Measurements from ENCODE around the gene CLPTM1.
A peak's percentile ranks its signal among the peaks of the same experiment; 100 is the strongest.
"Not testable (repeated sequence)": the region's sequence is repeated elsewhere in the genome, so short reads cannot be mapped to it uniquely, and the experiment has no call there.

Gene CLPTM1

DNA sequence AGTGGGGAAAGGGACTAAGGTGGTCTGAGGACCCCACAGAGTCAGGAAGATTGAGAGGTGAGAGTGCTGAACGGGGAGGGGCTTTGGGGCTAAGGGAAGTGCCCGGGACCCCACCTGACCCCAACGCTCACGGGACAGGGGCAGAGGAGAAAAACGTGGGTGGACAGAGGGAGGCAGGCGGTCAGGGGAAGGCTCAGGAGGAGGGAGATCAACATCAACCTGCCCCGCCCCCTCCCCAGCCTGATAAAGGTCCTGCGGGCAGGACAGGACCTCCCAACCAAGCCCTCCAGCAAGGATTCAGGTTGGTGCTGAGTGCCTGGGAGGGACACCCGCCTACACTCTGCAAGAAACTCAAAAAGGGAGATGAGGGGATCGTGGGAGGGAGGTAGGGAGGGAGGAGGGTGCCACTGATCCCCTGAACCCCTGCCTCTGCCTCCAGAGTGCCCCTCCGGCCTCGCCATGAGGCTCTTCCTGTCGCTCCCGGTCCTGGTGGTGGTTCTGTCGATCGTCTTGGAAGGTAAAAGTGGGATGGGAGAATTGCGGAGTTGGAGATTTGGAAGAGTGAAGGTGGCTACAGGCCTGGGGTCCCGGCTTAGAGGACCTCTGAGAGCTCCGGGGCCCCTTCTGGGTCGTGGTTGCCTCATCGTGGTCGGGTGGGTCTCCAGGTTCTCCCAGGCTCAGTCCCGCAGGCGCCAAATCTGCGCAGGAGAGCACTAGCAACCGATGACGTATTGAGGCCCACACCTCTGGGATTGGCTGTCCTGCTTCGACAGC, 40.6 kb upstream of the CLPTM1 start, which contains the start of gene APOC1:
Gene APOC1 (plus strand): TSS at position 176 of the 774 bp plus-strand sequence. CDS start 284 bp downstream, at position 460.
- not testable (repeated sequence) for H3K27ac ChIP-seq (ENCODE audit: low read depth, low read length); H3K9me3 ChIP-seq (ENCODE audit: low read length); H3K27me3 ChIP-seq (ENCODE audit: control insufficient read depth in 1 of 2, insufficient read depth in 2 of 2, low read length in 2 of 2); H3K4me1 ChIP-seq (ENCODE audit: insufficient read depth, low read length); H3K36me3 ChIP-seq (ENCODE audit: insufficient read depth, low read length)
- peak within 1 kb of the TSS; percentile 44 for H3K9ac ChIP-seq (ENCODE audit: low read length)
- peak within 1 kb of the TSS; percentile 28 to 66 for H3K4me3 ChIP-seq (ENCODE audit: low read depth in 1 of 2, low read length in 2 of 2)

DNA sequence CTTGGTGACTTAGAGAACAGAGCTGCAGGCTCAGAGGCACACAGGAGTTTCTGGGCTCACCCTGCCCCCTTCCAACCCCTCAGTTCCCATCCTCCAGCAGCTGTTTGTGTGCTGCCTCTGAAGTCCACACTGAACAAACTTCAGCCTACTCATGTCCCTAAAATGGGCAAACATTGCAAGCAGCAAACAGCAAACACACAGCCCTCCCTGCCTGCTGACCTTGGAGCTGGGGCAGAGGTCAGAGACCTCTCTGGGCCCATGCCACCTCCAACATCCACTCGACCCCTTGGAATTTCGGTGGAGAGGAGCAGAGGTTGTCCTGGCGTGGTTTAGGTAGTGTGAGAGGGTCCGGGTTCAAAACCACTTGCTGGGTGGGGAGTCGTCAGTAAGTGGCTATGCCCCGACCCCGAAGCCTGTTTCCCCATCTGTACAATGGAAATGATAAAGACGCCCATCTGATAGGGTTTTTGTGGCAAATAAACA, 30.9 kb upstream of the CLPTM1 start:
- Histone ChIP-seq H3K27me3 (ENCODE audit: control insufficient read depth in 1 of 2, insufficient read depth in 2 of 2, low read length in 2 of 2) (no peaks in the 10 kb centered on the region), H3K9ac (ENCODE audit: low read length) (no peak overlapping the region), H3K4me3 (ENCODE audit: low read depth in 1 of 2, low read length in 2 of 2) (no peak overlapping the region), H3K36me3 (ENCODE audit: insufficient read depth, low read length) (no peaks in the 10 kb centered on the region), H3K4me1 (ENCODE audit: insufficient read depth, low read length) (peaks cover 4% of the 10 kb centered on the region), H3K9me3 (ENCODE audit: low read length) (no peaks in the 10 kb centered on the region), H3K27ac (ENCODE audit: low read depth, low read length) (no peak overlapping the region)

DNA sequence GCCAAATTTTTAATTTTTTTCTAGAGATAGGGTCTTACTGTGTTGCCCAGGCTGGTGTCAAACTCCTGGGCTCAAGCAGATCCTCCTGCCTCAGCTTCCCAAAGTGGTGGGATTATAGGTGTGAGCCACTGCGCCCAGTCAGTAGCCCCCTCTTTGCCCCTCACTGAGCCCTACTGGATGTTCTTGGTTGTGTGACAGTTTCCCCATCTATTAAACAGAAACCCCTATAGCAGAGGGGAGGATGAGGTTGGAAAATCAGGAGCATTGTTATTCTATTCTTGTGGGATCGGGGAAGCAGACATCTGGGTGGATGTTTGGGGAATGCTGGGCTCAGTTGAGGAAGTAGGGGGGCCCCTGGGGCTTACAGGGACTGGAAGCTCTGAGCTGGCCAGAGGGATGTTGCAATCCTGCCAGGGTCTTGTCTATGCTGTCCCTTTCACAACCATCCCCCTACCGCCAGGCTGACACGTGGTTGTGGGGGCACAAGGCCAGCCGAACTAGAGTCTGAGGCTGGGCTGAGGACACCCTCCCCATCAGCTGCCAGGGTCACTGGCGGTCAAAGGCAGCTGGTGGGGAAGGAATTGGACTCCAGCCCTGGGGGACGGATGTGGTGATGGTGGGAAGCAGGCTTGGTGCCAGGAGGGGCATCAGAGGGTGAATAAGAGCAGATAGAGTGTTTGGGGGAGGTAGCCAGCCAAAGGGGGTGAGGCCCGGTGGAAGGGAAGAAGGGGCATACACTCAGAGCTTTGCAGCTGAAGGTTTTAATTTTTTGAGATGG, 29.9 kb upstream of the CLPTM1 start:
- Histone ChIP-seq H3K9me3 (ENCODE audit: low read length) (no peaks in the 10 kb centered on the region), H3K4me3 (ENCODE audit: low read depth in 1 of 2, low read length in 2 of 2) (no peak overlapping the region), H3K36me3 (ENCODE audit: insufficient read depth, low read length) (no peaks in the 10 kb centered on the region), H3K9ac (ENCODE audit: low read length) (no peak overlapping the region), H3K4me1 (ENCODE audit: insufficient read depth, low read length) (peaks cover 4% of the 10 kb centered on the region), H3K27ac (ENCODE audit: low read depth, low read length) (no peak overlapping the region), H3K27me3 (ENCODE audit: control insufficient read depth in 1 of 2, insufficient read depth in 2 of 2, low read length in 2 of 2) (no peaks in the 10 kb centered on the region)

DNA sequence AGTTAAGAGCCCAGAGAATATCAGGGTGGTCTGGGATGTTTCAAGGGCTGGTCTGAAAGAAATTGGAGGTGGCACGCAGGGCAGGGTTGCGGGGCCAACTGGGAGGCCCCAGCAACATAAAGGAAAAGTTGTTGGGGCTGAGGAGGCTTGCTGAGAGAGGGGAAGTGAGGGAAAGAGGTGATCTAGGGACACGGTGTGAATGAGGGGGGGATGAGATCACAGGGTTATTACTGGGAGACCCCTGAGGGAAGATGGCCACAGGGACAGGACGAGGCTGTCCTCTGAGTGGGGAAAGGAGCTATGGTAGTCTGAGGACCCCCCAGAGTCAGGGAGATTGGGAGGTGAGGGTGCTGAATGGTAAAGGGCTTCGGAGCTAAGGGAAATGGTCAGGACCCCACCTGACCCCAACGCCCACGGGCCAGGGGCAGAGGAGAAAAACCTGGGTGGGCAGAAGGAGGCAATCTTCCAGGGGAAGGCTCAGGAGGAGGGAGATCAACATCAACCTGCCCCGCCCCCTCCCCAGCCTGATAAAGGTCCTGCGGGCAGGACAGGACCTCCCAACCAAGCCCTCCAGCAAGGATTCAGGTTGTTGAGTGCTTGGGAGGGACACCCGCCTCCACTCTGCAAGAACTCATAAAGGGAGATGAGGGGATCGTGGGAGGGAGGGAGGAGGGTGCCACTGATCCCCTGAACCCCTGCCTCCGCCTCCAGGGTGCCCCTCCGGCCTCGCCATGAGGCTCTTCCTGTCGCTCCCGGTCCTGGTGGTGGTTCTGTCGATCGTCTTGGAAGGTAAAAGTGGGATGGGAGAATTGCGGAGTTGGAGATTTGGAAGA, 28.7 kb upstream of the CLPTM1 start:
- not testable (repeated sequence) for H3K9me3 ChIP-seq (ENCODE audit: low read length); H3K27ac ChIP-seq (ENCODE audit: low read depth, low read length); H3K9ac ChIP-seq (ENCODE audit: low read length); H3K36me3 ChIP-seq (ENCODE audit: insufficient read depth, low read length); H3K4me3 ChIP-seq (ENCODE audit: low read depth in 1 of 2, low read length in 2 of 2); H3K27me3 ChIP-seq (ENCODE audit: control insufficient read depth in 1 of 2, insufficient read depth in 2 of 2, low read length in 2 of 2); H3K4me1 ChIP-seq (ENCODE audit: insufficient read depth, low read length)

DNA sequence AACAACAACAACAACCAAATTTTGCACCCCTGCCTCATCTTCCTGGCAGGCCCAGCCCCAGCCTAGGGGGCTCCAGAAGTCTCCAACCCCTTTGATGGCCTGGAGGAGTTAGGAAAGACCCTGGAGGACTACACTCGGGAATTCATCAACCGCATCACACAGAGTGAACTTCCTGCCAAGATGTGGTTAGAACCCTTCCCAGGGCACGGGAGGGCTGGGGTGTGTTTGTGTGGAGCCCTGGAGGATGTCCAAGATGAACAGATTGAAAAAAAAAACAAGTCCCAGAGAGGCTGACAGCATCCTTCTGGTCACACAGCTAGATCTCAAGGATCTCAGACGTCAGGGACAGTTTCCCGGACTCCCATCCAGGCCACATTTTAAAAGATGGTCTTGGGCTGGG, 27.4 kb upstream of the CLPTM1 start:
- Histone ChIP-seq H3K9me3 (ENCODE audit: low read length) (no peaks in the 10 kb centered on the region), H3K27me3 (ENCODE audit: control insufficient read depth in 1 of 2, insufficient read depth in 2 of 2, low read length in 2 of 2) (no peaks in the 10 kb centered on the region), H3K4me1 (ENCODE audit: insufficient read depth, low read length) (peaks cover 4% of the 10 kb centered on the region), H3K4me3 (ENCODE audit: low read depth in 1 of 2, low read length in 2 of 2) (no peak overlapping the region), H3K36me3 (ENCODE audit: insufficient read depth, low read length) (no peaks in the 10 kb centered on the region), H3K9ac (ENCODE audit: low read length) (no peak overlapping the region), H3K27ac (ENCODE audit: low read depth, low read length) (no peak overlapping the region)

DNA sequence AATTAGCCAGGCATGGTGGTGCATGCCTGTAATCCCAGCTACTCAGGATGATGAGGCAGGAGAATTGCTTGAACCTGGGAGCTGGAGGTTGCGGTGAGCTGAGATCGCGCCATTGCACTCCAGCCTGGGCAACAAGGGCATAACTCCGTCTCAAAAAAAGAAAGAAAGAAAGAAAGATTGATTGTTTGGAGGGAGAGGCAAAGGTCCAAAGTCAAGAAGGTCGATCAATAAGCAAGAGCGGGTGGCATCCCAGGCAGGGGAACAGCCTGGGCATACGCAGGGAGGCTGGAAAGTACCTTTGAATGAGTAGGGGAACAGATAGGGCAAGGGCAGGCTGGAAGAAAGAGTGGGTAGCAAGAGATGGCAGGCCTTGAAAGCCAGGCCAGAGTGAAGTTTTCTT, 25.1 kb upstream of the CLPTM1 start:
- Histone ChIP-seq H3K4me1 (ENCODE audit: insufficient read depth, low read length) (peaks cover 4% of the 10 kb centered on the region), H3K4me3 (ENCODE audit: low read depth in 1 of 2, low read length in 2 of 2) (no peak overlapping the region), H3K27me3 (ENCODE audit: control insufficient read depth in 1 of 2, insufficient read depth in 2 of 2, low read length in 2 of 2) (no peaks in the 10 kb centered on the region), H3K36me3 (ENCODE audit: insufficient read depth, low read length) (no peaks in the 10 kb centered on the region), H3K9ac (ENCODE audit: low read length) (no peak overlapping the region), H3K9me3 (ENCODE audit: low read length) (no peaks in the 10 kb centered on the region), H3K27ac (ENCODE audit: low read depth, low read length) (no peak overlapping the region)

DNA sequence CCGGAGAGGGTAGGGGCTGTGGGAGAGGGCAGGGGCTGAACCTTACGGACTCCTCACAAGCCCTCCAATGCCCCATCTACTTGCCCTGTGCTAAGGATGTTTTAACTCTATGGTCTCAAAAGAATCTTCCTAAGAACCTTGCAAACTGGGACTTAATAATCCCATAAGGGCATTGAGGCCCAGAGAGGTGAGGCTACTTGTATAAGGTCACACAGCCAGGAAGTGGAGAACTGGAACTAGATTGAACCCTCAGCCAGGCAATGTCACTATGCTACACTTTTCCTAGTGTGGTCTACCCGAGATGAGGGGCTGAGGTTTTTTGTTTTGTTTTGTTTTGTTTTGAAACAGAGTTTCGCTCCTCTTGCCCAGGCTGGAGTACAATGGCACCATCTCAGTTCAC, 23.6 kb upstream of the CLPTM1 start:
- no peak overlapping the region for H3K4me3 ChIP-seq (ENCODE audit: low read depth in 1 of 2, low read length in 2 of 2)
- H3K27ac ChIP-seq (ENCODE audit: low read depth, low read length): no peak overlapping the region
- no peaks in the 10 kb centered on the region for H3K36me3 ChIP-seq (ENCODE audit: insufficient read depth, low read length)
- no peaks in the 10 kb centered on the region for H3K27me3 ChIP-seq (ENCODE audit: control insufficient read depth in 1 of 2, insufficient read depth in 2 of 2, low read length in 2 of 2)
- no peaks in the 10 kb centered on the region for H3K9me3 ChIP-seq (ENCODE audit: low read length)
- H3K4me1 ChIP-seq (ENCODE audit: insufficient read depth, low read length): peaks cover 4% of the 10 kb centered on the region
- no peak overlapping the region for H3K9ac ChIP-seq (ENCODE audit: low read length)

DNA sequence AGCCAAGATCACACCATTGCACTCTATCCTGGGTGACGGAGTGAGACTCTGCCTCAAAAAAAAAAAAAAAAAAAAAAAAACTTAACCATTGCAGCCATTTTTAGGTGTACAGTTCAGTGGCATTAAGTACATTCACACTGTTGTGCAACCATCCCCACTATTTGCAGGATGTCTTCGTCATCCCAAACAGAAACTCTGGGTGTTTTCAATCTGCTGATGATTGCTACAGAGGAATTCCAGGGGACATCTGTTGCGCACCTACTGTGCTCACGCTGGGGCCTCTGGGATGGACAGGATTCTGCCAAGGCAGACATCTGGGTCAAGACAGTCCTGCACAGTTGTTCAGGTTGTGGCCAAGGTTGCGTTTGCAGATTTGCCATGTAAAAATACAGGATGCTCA, 15.5 kb upstream of the CLPTM1 start:
- Histone ChIP-seq H3K27me3 (ENCODE audit: control insufficient read depth in 1 of 2, insufficient read depth in 2 of 2, low read length in 2 of 2) (no peaks in the 10 kb centered on the region), H3K9ac (ENCODE audit: low read length) (no peak overlapping the region), H3K4me3 (ENCODE audit: low read depth in 1 of 2, low read length in 2 of 2) (no peak overlapping the region), H3K9me3 (ENCODE audit: low read length) (no peaks in the 10 kb centered on the region), H3K27ac (ENCODE audit: low read depth, low read length) (no peak overlapping the region), H3K4me1 (ENCODE audit: insufficient read depth, low read length) (no peaks in the 10 kb centered on the region), H3K36me3 (ENCODE audit: insufficient read depth, low read length) (no peaks in the 10 kb centered on the region)

DNA sequence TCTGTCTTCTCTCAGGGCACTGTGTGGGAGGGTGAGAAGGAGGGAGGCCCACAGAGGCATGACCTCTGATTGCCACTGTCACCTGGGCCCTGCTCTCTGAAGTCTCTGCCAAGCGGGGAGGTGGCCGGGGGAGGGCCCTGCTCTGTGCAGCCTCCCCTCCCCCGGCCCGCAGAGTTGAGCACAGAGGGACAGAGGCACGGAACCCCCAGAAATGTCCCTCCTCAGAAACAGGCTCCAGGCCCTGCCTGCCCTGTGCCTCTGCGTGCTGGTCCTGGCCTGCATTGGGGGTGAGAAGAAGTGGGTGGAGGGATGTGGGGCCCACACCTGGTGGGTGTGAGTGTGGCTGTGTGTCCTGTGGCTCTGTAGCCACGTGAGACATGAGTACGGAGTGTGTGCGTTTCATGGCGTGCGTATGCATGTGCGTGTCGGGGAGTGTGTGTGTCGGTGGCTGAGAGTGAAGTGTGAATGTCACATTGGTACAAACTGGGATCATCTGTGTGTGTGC, 13.1 kb upstream of the CLPTM1 start, which contains the start of gene APOC4:
Gene APOC4 (plus strand): TSS at position 171 of the 505 bp plus-strand sequence. CDS start 41 bp downstream, at position 212.
- no peaks in the 10 kb centered on the region for H3K4me1 ChIP-seq (ENCODE audit: insufficient read depth, low read length)
- H3K27me3 ChIP-seq (ENCODE audit: control insufficient read depth in 1 of 2, insufficient read depth in 2 of 2, low read length in 2 of 2): no peaks in the 10 kb centered on the region
- H3K9ac ChIP-seq (ENCODE audit: low read length): no peak within 1 kb of the TSS
- H3K4me3 ChIP-seq (ENCODE audit: low read depth in 1 of 2, low read length in 2 of 2): no peak within 1 kb of the TSS
- no peaks in the 10 kb centered on the region for H3K36me3 ChIP-seq (ENCODE audit: insufficient read depth, low read length)
- no peak within 1 kb of the TSS for H3K27ac ChIP-seq (ENCODE audit: low read depth, low read length)
- H3K9me3 ChIP-seq (ENCODE audit: low read length): no peaks in the 10 kb centered on the region

DNA sequence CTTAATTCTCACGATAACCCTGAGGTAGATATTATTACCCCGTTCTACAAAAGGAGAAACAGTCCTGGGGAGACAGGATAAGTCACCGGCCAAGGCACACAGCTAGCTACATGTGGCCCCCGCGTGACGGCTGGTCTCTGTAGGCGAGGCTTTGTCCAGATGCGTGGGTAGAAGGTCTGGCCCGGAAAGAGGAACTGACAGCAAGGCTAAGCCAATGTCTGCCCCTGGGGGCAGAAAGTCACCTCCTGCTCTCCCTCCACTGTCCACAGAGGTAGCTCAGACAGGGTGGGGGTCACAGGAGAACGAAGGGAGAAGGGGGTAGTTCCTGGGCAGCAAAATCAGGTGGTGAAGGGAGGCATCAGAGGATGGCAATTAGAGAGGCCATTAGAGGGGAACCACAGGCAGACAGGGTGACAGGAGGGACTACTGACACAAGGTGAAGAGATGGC, 11.4 kb upstream of the CLPTM1 start:
- H3K9me3 ChIP-seq (ENCODE audit: low read length): no peaks in the 10 kb centered on the region
- no peak overlapping the region for H3K9ac ChIP-seq (ENCODE audit: low read length)
- no peaks in the 10 kb centered on the region for H3K27me3 ChIP-seq (ENCODE audit: control insufficient read depth in 1 of 2, insufficient read depth in 2 of 2, low read length in 2 of 2)
- no peaks in the 10 kb centered on the region for H3K4me1 ChIP-seq (ENCODE audit: insufficient read depth, low read length)
- no peak overlapping the region for H3K27ac ChIP-seq (ENCODE audit: low read depth, low read length)
- no peak overlapping the region for H3K4me3 ChIP-seq (ENCODE audit: low read depth in 1 of 2, low read length in 2 of 2)
- no peaks in the 10 kb centered on the region for H3K36me3 ChIP-seq (ENCODE audit: insufficient read depth, low read length)
